GM21619 (cell line): ENCODE data around the gene SRGAP1.

Source experiments
- ATAC-seq: cut with Tn5 transposase; IDR thresholded peaks from one replicate; pipeline ENCODE4 v1.9.1; 2021; ENCODE audit not compliant: unreplicated experiment

Gene SRGAP1

GRCh38 chr12:63844391-63845341 lies at the start of gene SRGAP1:
Gene SRGAP1 (plus strand): TSS chr12:63844700. CDS start chr12:63844817, 117 bp downstream.
- ATAC-seq, result peak; percentile 34

GRCh38 chr12:63795032-63795687 lies 49.3 kb upstream of the SRGAP1 start:
- no peak for ATAC-seq

GRCh38 chr12:63795944-63796343 lies 48.6 kb upstream of the SRGAP1 start:
- no peak for ATAC-seq

- ATAC-seq, result no peak
Measured at GRCh38 chr12:63802012-63802608, 42.4 kb upstream of the SRGAP1 start.

GRCh38 chr12:63804746-63805145 lies 39.8 kb upstream of the SRGAP1 start:
- ATAC-seq, result no peak

- no peak for ATAC-seq
Measured at GRCh38 chr12:63805704-63806672, 38.5 kb upstream of the SRGAP1 start.

- no peak for ATAC-seq
Measured at GRCh38 chr12:63808631-63809030, 35.9 kb upstream of the SRGAP1 start.

GRCh38 chr12:63809566-63809965 lies 34.9 kb upstream of the SRGAP1 start:
- no peak for ATAC-seq

GRCh38 chr12:63811334-63811733 lies 33.2 kb upstream of the SRGAP1 start:
- ATAC-seq, result no peak

- ATAC-seq, result no peak
Measured at GRCh38 chr12:63811755-63812154, 32.7 kb upstream of the SRGAP1 start.

- no peak for ATAC-seq
Measured at GRCh38 chr12:63814146-63814772, 30.2 kb upstream of the SRGAP1 start.

GRCh38 chr12:63815482-63815852 lies 29.0 kb upstream of the SRGAP1 start:
- no peak for ATAC-seq

GRCh38 chr12:63816031-63816430 lies 28.5 kb upstream of the SRGAP1 start:
- peak; percentile 36 for ATAC-seq

GRCh38 chr12:63820427-63820826 lies 24.1 kb upstream of the SRGAP1 start:
- ATAC-seq, result no peak

- peak; percentile 36 for ATAC-seq
Measured at GRCh38 chr12:63821781-63822251, 22.7 kb upstream of the SRGAP1 start.

- no peak for ATAC-seq
Measured at GRCh38 chr12:63822352-63822751, 22.1 kb upstream of the SRGAP1 start.

- ATAC-seq, result no peak
Measured at GRCh38 chr12:63823040-63823439, 21.5 kb upstream of the SRGAP1 start.

- ATAC-seq, result peak; percentile 60
Measured at GRCh38 chr12:63826006-63826585, 18.4 kb upstream of the SRGAP1 start.

- ATAC-seq, result no peak
Measured at GRCh38 chr12:63828867-63829266, 15.6 kb upstream of the SRGAP1 start.

- ATAC-seq, result no peak
Measured at GRCh38 chr12:63836046-63836445, 8.5 kb upstream of the SRGAP1 start.
